OCI-LY1 (cell line): ENCODE measurements around the gene RPH3AL.

Experiments
- H2AFZ ChIP-seq: fragments of 200-600 bp; sonication (generic), shearing (Covaris generic); 2 replicates; pipeline ENCODE4 v1.6.0; 2014; ENCODE audit warnings: antibody characterized with exemption, mild to moderate bottlenecking, low read length
- H3F3A ChIP-seq: fragments of 200-600 bp; sonication (generic), shearing (Covaris generic); 2 replicates; pipeline ENCODE4 v1.6.0; 2014; ENCODE audit warnings: mild to moderate bottlenecking, antibody characterized with exemption, low read length, moderate library complexity; ENCODE audit not compliant: insufficient read depth
- H3K27ac ChIP-seq: fragments of 200-600 bp; sonication (generic); 2 replicates; pipeline ENCODE4 v1.5.1; 2014; ENCODE audit warnings: low read length, mixed run types, mild to moderate bottlenecking, low read depth; ENCODE audit not compliant: poor library complexity, severe bottlenecking
- H3K27me3 ChIP-seq: fragments of 200-600 bp; sonication (generic); 2 replicates; pipeline ENCODE4 v1.6.0; 2014; ENCODE audit warnings: antibody characterized with exemption, mild to moderate bottlenecking, low read length, moderate library complexity; ENCODE audit not compliant: insufficient read depth
- H3K36me3 ChIP-seq: fragments of 200-600 bp; sonication (generic); 2 replicates; pipeline ENCODE4 v1.6.1; 2014; ENCODE audit warnings: mild to moderate bottlenecking, antibody characterized with exemption, low read length, moderate library complexity, mixed read lengths; ENCODE audit not compliant: insufficient read depth
- H3K4me1 ChIP-seq: fragments of 200-600 bp; sonication (generic); 2 replicates; pipeline ENCODE4 v1.5.1; 2014; ENCODE audit warnings: mild to moderate bottlenecking, low read length, moderate library complexity; ENCODE audit not compliant: insufficient read depth, severe bottlenecking
- H3K4me2 ChIP-seq: fragments of 200-600 bp; sonication (generic), shearing (Covaris generic); 2 replicates; pipeline ENCODE4 v1.6.1; 2014; ENCODE audit warnings: low read length
- H3K4me3 ChIP-seq: fragments of 200-600 bp; sonication (generic); 2 replicates; pipeline ENCODE4 v1.5.1; 2014; ENCODE audit warnings: low read length, low read depth, mild to moderate bottlenecking, mixed read lengths; ENCODE audit not compliant: poor library complexity, severe bottlenecking
- H3K79me2 ChIP-seq: fragments of 200-600 bp; shearing (Covaris generic); 2 replicates; pipeline ENCODE4 v1.6.1; 2016; ENCODE audit warnings: mixed run types, low read length, mixed read lengths; ENCODE audit not compliant: insufficient read depth
- H3K9ac ChIP-seq: fragments of 200-600 bp; sonication (generic), shearing (Covaris generic); 2 replicates; pipeline ENCODE4 v1.6.1; 2014; ENCODE audit warnings: mild to moderate bottlenecking, low read length, mixed read lengths
- H3K9me2 ChIP-seq: fragments of 200-600 bp; sonication (generic), shearing (Covaris generic); 2 replicates; pipeline ENCODE4 v1.6.1; 2014; ENCODE audit warnings: low read depth, mild to moderate bottlenecking, low read length, mixed read lengths
- H3K9me3 ChIP-seq: fragments of 200-600 bp; shearing (Covaris generic); 2 replicates; pipeline ENCODE4 v1.6.1; 2014; ENCODE audit warnings: low read length, mixed read lengths
- H4K20me1 ChIP-seq: fragments of 200-600 bp; sonication (generic), shearing (Covaris generic); 2 replicates; pipeline ENCODE4 v1.6.0; 2016; ENCODE audit warnings: mild to moderate bottlenecking, low read length; ENCODE audit not compliant: insufficient read depth
- CTCF ChIP-seq: fragments of 200-600 bp; sonication (generic), shearing (Covaris generic); IDR thresholded peaks from 2 replicates; pipeline ENCODE4 v1.5.1; 2017; ENCODE audit warnings: mild to moderate bottlenecking, antibody characterized with exemption, low read length, moderate library complexity, mixed read lengths
- EZH2 ChIP-seq: fragments of 200-600 bp; sonication (generic), shearing (Covaris generic); IDR thresholded peaks from 2 replicates; pipeline ENCODE4 v1.8.0; 2017; ENCODE audit warnings: borderline replicate concordance, mixed run types, mild to moderate bottlenecking, antibody characterized with exemption, low read length, moderate library complexity, mixed read lengths

The RPH3AL gene

DNA sequence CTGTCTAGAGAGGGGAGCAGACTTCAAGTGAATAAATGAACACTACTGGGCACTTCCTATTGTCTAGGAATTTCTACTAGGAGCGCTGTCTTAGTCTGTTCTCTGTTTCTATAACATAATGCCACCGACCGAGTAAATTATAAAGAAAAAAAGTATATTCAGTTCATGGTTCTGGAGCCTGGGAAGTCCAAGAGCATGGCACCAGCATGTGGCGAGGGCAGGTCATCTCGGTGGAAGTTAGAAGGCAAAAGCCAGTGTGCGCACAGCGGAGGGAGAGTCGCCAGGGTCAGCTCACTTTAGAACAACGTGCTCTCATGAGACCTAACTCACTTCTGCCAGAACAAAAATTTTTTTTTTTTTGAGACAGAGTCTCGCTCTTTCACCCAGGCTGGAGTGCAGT is 35.5 kb upstream of the RPH3AL start:
- Histone ChIP-seq H3K9me3 (no peaks in the 10 kb centered on the region), H3K9me2 (no peaks in the 10 kb centered on the region), H4K20me1 (no peaks in the 10 kb centered on the region), H3K27ac (no peak overlapping the region), H3K27me3 (peaks cover 16% of the 10 kb centered on the region; the same call in 1 of the 2 replicates), H3K4me3 (no peak overlapping the region), H3F3A (no peaks in the 10 kb centered on the region), H3K4me1 (peaks cover 6% of the 10 kb centered on the region), H2AFZ (no peak overlapping the region), H3K9ac (no peak overlapping the region), H3K36me3 (no peaks in the 10 kb centered on the region), H3K79me2 (no peaks in the 10 kb centered on the region), H3K4me2 (no peak overlapping the region)
- no peak for TF ChIP-seq CTCF
- TF ChIP-seq EZH2: no peak

GRCh38 chr17:386141-386876 is 33.7 kb upstream of the RPH3AL start:
- H2AFZ ChIP-seq: no peak overlapping the region
- H3K9ac ChIP-seq: no peak overlapping the region
- no peaks in the 10 kb centered on the region for H3K79me2 ChIP-seq
- no peaks in the 10 kb centered on the region for H4K20me1 ChIP-seq
- H3F3A ChIP-seq: no peaks in the 10 kb centered on the region
- no peak overlapping the region for H3K27ac ChIP-seq
- peaks cover 8% of the 10 kb centered on the region; the same call in 1 of the 2 replicates for H3K27me3 ChIP-seq
- H3K36me3 ChIP-seq: no peaks in the 10 kb centered on the region
- TF ChIP-seq CTCF (peak; percentile 39), EZH2 (no peak)
- H3K4me3 ChIP-seq: peak overlapping the region; percentile 63
- H3K9me3 ChIP-seq: no peaks in the 10 kb centered on the region
- peaks cover 6% of the 10 kb centered on the region for H3K4me1 ChIP-seq
- peak overlapping the region; percentile 46 for H3K4me2 ChIP-seq
- no peaks in the 10 kb centered on the region for H3K9me2 ChIP-seq

DNA sequence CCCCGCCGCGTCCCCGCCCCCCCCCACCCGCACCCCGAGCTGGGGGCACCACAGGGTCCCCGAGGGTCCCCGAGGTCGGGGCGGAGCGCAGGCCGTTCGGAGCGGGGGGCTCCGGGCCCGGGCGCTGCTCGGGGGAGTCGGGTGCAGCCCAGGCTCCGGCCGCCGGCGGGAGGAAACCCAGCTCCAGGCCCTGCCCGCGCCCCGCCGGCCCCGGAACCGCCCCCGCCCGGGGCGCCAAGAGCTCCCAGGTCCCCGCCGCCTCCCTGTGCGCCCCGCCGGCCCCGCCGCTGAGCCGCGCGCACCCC is 33.2 kb upstream of the RPH3AL start:
- no peaks in the 10 kb centered on the region for H4K20me1 ChIP-seq
- peaks cover 6% of the 10 kb centered on the region for H3K4me1 ChIP-seq
- H3K9ac ChIP-seq: no peak overlapping the region
- TF ChIP-seq EZH2 (no peak), CTCF (no peak)
- H3F3A ChIP-seq: no peaks in the 10 kb centered on the region
- H3K9me3 ChIP-seq: no peaks in the 10 kb centered on the region
- no peaks in the 10 kb centered on the region for H3K36me3 ChIP-seq
- no peak overlapping the region for H3K4me2 ChIP-seq
- H3K79me2 ChIP-seq: no peaks in the 10 kb centered on the region
- peaks cover 8% of the 10 kb centered on the region; the same call in 1 of the 2 replicates for H3K27me3 ChIP-seq
- H2AFZ ChIP-seq: no peak overlapping the region
- H3K27ac ChIP-seq: no peak overlapping the region
- H3K4me3 ChIP-seq: peak overlapping the region; percentile 63
- no peaks in the 10 kb centered on the region for H3K9me2 ChIP-seq
